HEK293 (cell line): Measurements from ENCODE around the gene SNHG17.

Experiments
- CTCF ChIA-PET: fragments of 350-600 bp; formaldehyde crosslinking; extraction: SDS; loops from one replicate; lab custom pipeline; 2021; ENCODE audit warnings: antibody characterized with exemption; lab: Yijun Ruan, JAX
- POLR2A ChIA-PET: fragments of 300-600 bp; formaldehyde crosslinking; extraction: SDS; loops from one replicate; lab custom pipeline; 2020; ENCODE audit warnings: antibody characterized with exemption, inconsistent platforms; lab: Yijun Ruan, JAX
- H3K27ac ChIP-seq: fragments of 200-500 bp; sonication (Bioruptor generic); 2 replicates; pipeline ENCODE4 v1.5.1; 2014; ENCODE audit warnings: low read depth, low read length, control low read depth, inconsistent platforms; ENCODE audit errors: extremely low read depth
- H3K36me3 ChIP-seq, 2 experiments: fragments of 200-500 bp in 1 of 2; sonication (Bioruptor generic) in 1 of 2; 1 replicate in 1 of 2; 2 replicates in 1 of 2; pipeline ENCODE4 v1.5.1; 2014 to 2017; ENCODE audit warnings: inconsistent platforms in 2 of 2, low read length in 2 of 2; ENCODE audit not compliant: control insufficient read depth in 2 of 2, insufficient read depth in 1 of 2
- H3K4me1 ChIP-seq: fragments of 200-500 bp; sonication (Bioruptor generic); 2 replicates; pipeline ENCODE4 v1.5.1; 2014; ENCODE audit warnings: mild to moderate bottlenecking, low read length, inconsistent platforms; ENCODE audit not compliant: control insufficient read depth, insufficient read depth
- H3K4me3 ChIP-seq: 2 replicates; pipeline ENCODE4 v1.5.1; 2011; ENCODE audit warnings: low read depth, mild to moderate bottlenecking, control low read depth, low read length, moderate library complexity
- H3K9me3 ChIP-seq: fragments of 200-500 bp; sonication (Bioruptor generic); 2 replicates; pipeline ENCODE4 v1.5.1; 2014; ENCODE audit warnings: low read depth, low read length, inconsistent platforms; ENCODE audit not compliant: control insufficient read depth, insufficient read depth
- GLI2 ChIP-seq: fragments of 450-650 bp; formaldehyde crosslinking; IDR thresholded peaks from 2 replicates; pipeline ENCODE4; 2017; ENCODE audit warnings: missing biosample characterization, missing genetic modification characterization, low read depth, borderline replicate concordance
- SP3 ChIP-seq: fragments of 450-650 bp; formaldehyde crosslinking; IDR thresholded peaks from 2 replicates; pipeline ENCODE4 v1.5.1; 2016; ENCODE audit warnings: missing biosample characterization, missing genetic modification characterization
- ZBTB1 ChIP-seq: fragments of 450-650 bp; formaldehyde crosslinking; IDR thresholded peaks from 2 replicates; pipeline ENCODE4 v1.5.1; 2016; ENCODE audit warnings: missing biosample characterization, missing genetic modification characterization
- ZBTB8A ChIP-seq: fragments of 450-650 bp; formaldehyde crosslinking; IDR thresholded peaks from 2 replicates; pipeline ENCODE4 v1.5.1; 2016; ENCODE audit warnings: missing biosample characterization, missing genetic modification characterization
- ZNF138 ChIP-seq: fragments of 450-650 bp; formaldehyde crosslinking; IDR thresholded peaks from 2 replicates; pipeline ENCODE4 v1.5.1; 2016; ENCODE audit warnings: missing biosample characterization, missing genetic modification characterization, borderline replicate concordance
- ZNF157 ChIP-seq: fragments of 450-650 bp; formaldehyde crosslinking; IDR thresholded peaks from 2 replicates; pipeline ENCODE4 v1.5.1; 2016; ENCODE audit warnings: missing biosample characterization, missing genetic modification characterization
- ZNF184 ChIP-seq: fragments of 450-650 bp; IDR thresholded peaks from 2 replicates; pipeline ENCODE4 v1.5.1; 2018; ENCODE audit warnings: missing biosample characterization, mild to moderate bottlenecking, missing genetic modification characterization
- ZNF274 ChIP-seq, 2 experiments: fragments of 200-500 bp in 1 of 2; fragments of 450-650 bp in 1 of 2; sonication (Bioruptor generic) in 1 of 2; formaldehyde crosslinking in 1 of 2; IDR thresholded peaks; 2 replicates each; pipeline versions ENCODE4 v1.5.1 to v1.6.1; 2014 to 2016; ENCODE audit warnings: borderline replicate concordance in 1 of 2, inconsistent platforms in 1 of 2, low read length in 1 of 2, missing biosample characterization in 1 of 2, missing genetic modification characterization in 1 of 2
- ZNF416 ChIP-seq: fragments of 450-650 bp; formaldehyde crosslinking; IDR thresholded peaks from 2 replicates; pipeline ENCODE4 v1.5.1; 2016; ENCODE audit warnings: missing biosample characterization, missing genetic modification characterization
- ZNF544 ChIP-seq: fragments of 450-650 bp; formaldehyde crosslinking; IDR thresholded peaks from 2 replicates; pipeline ENCODE4 v1.5.0; 2017; ENCODE audit warnings: missing biosample characterization, missing genetic modification characterization
- ZNF558 ChIP-seq: fragments of 450-650 bp; formaldehyde crosslinking; IDR thresholded peaks from 2 replicates; pipeline ENCODE4 v1.5.1; 2016; ENCODE audit warnings: missing biosample characterization, missing genetic modification characterization
- ZNF560 ChIP-seq: fragments of 450-650 bp; formaldehyde crosslinking; IDR thresholded peaks from 2 replicates; pipeline ENCODE4 v1.5.1; 2017; ENCODE audit warnings: missing biosample characterization, missing genetic modification characterization, borderline replicate concordance
- ZNF658 ChIP-seq: fragments of 450-650 bp; formaldehyde crosslinking; IDR thresholded peaks from 2 replicates; pipeline ENCODE4; 2016; ENCODE audit warnings: missing biosample characterization, missing genetic modification characterization
- ZNF768 ChIP-seq: fragments of 450-650 bp; formaldehyde crosslinking; IDR thresholded peaks from 2 replicates; pipeline ENCODE4 v1.5.1; 2018; ENCODE audit warnings: missing biosample characterization, mild to moderate bottlenecking, missing genetic modification characterization
- ZNF785 ChIP-seq: fragments of 450-650 bp; formaldehyde crosslinking; IDR thresholded peaks from 2 replicates; pipeline ENCODE4 v1.5.1; 2016; ENCODE audit warnings: missing biosample characterization, missing genetic modification characterization
- ZNF837 ChIP-seq: fragments of 450-650 bp; formaldehyde crosslinking; IDR thresholded peaks from 2 replicates; pipeline ENCODE4 v1.5.1; 2016; ENCODE audit warnings: missing biosample characterization, missing genetic modification characterization
- ZSCAN23 ChIP-seq: fragments of 450-650 bp; formaldehyde crosslinking; IDR thresholded peaks from 2 replicates; pipeline ENCODE4 v1.5.1; 2016; ENCODE audit warnings: missing biosample characterization, missing genetic modification characterization
- ZSCAN30 ChIP-seq: fragments of 450-650 bp; IDR thresholded peaks from 2 replicates; pipeline ENCODE4 v1.5.1; 2018; ENCODE audit warnings: missing biosample characterization, mild to moderate bottlenecking, missing genetic modification characterization, moderate library complexity
- TF ChIP-seq, protein P1 (sequence below): fragments of 450-650 bp; formaldehyde crosslinking; IDR thresholded peaks from 2 replicates; pipeline ENCODE4 v1.5.1; 2016; ENCODE audit warnings: missing biosample characterization, missing genetic modification characterization
- TF ChIP-seq, protein P2 (sequence below): IDR thresholded peaks from 2 replicates; pipeline ENCODE4 v1.6.1; 2011; ENCODE audit warnings: mild to moderate bottlenecking, low read depth, low read length, borderline replicate concordance
- TF ChIP-seq, protein P3 (sequence below): fragments of 450-650 bp; formaldehyde crosslinking; IDR thresholded peaks from 2 replicates; pipeline ENCODE4 v1.5.1; 2017; ENCODE audit warnings: missing biosample characterization, missing genetic modification characterization
- TF ChIP-seq, protein P4 (sequence below): fragments of 450-650 bp; formaldehyde crosslinking; IDR thresholded peaks from 2 replicates; pipeline ENCODE4; 2016; ENCODE audit warnings: missing biosample characterization, missing genetic modification characterization
- TF ChIP-seq, protein P5 (sequence below): fragments of 450-650 bp; formaldehyde crosslinking; conservative IDR thresholded peaks from 2 replicates; pipeline ENCODE4 v1.5.1; 2016; ENCODE audit warnings: low read depth, missing biosample characterization, missing genetic modification characterization
- TF ChIP-seq, protein P6 (sequence below): fragments of 450-650 bp; formaldehyde crosslinking; IDR thresholded peaks from 2 replicates; pipeline ENCODE4 v1.5.1; 2016; ENCODE audit warnings: missing biosample characterization, missing genetic modification characterization

SNHG17 gene

DNA sequence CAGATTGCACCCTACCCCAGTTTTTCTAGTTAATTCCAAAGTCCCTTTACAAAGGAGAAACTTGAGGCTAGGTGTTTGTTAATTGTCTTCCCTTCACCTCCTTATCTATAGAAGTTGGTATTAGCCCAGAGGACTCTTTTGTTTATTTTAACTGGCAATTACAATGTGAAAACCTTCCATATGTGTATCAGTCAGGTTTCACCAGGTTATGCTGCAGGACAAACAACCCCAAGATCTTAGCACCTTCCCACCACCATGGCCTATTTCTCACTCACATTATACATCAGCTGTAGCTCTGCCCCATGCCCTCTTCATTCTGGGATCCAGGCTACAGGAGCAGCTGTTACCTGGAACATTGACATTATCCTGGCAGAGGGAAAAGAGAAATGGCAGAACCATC lies 31.1 kb downstream of the SNHG17 start:
- H3K4me1 ChIP-seq, result no peaks in the 10 kb centered on the region
- no peak overlapping the region for H3K4me3 ChIP-seq
- H3K9me3 ChIP-seq, result no peaks in the 10 kb centered on the region
- POLR2A ChIA-PET, result no interaction called here
- no peak for TF ChIP-seq ZBTB8A
- TF ChIP-seq, protein P1, sequence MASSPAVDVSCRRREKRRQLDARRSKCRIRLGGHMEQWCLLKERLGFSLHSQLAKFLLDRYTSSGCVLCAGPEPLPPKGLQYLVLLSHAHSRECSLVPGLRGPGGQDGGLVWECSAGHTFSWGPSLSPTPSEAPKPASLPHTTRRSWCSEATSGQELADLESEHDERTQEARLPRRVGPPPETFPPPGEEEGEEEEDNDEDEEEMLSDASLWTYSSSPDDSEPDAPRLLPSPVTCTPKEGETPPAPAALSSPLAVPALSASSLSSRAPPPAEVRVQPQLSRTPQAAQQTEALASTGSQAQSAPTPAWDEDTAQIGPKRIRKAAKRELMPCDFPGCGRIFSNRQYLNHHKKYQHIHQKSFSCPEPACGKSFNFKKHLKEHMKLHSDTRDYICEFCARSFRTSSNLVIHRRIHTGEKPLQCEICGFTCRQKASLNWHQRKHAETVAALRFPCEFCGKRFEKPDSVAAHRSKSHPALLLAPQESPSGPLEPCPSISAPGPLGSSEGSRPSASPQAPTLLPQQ, result no peak
- no peak for TF ChIP-seq ZNF274 (IDR thresholded peaks at IDR 0.05; ENCODE audit: low read length)
- no peak for TF ChIP-seq ZNF274 (tag by site-specific recombination; IDR thresholded peaks at IDR 0.05; ENCODE audit: borderline replicate concordance)
- no peak for TF ChIP-seq ZNF416
- no peak for TF ChIP-seq ZNF544 (tag by site-specific recombination)
- TF ChIP-seq ZNF768 (tag by site-specific recombination), result no peak
- no peak for TF ChIP-seq ZNF184 (tag by site-specific recombination)
- TF ChIP-seq ZNF157 (tag by site-specific recombination), result no peak
- TF ChIP-seq, protein P2, sequence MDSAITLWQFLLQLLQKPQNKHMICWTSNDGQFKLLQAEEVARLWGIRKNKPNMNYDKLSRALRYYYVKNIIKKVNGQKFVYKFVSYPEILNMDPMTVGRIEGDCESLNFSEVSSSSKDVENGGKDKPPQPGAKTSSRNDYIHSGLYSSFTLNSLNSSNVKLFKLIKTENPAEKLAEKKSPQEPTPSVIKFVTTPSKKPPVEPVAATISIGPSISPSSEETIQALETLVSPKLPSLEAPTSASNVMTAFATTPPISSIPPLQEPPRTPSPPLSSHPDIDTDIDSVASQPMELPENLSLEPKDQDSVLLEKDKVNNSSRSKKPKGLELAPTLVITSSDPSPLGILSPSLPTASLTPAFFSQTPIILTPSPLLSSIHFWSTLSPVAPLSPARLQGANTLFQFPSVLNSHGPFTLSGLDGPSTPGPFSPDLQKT, result no peak
- TF ChIP-seq ZNF560 (tag by site-specific recombination), result no peak
- TF ChIP-seq ZNF138 (tag by site-specific recombination), result no peak
- no peak for TF ChIP-seq ZNF837 (tag by site-specific recombination)
- no peak for TF ChIP-seq ZNF785 (tag by site-specific recombination)
- no peak for TF ChIP-seq GLI2
- TF ChIP-seq ZBTB1 (tag by site-specific recombination), result no peak
- TF ChIP-seq, protein P3, sequence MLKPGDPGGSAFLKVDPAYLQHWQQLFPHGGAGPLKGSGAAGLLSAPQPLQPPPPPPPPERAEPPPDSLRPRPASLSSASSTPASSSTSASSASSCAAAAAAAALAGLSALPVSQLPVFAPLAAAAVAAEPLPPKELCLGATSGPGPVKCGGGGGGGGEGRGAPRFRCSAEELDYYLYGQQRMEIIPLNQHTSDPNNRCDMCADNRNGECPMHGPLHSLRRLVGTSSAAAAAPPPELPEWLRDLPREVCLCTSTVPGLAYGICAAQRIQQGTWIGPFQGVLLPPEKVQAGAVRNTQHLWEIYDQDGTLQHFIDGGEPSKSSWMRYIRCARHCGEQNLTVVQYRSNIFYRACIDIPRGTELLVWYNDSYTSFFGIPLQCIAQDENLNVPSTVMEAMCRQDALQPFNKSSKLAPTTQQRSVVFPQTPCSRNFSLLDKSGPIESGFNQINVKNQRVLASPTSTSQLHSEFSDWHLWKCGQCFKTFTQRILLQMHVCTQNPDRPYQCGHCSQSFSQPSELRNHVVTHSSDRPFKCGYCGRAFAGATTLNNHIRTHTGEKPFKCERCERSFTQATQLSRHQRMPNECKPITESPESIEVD (tag by site-specific recombination), result no peak
- H3K27ac ChIP-seq, result no peak overlapping the region
- no peaks in the 10 kb centered on the region for H3K36me3 ChIP-seq
- CTCF ChIA-PET, result no interaction called here

DNA sequence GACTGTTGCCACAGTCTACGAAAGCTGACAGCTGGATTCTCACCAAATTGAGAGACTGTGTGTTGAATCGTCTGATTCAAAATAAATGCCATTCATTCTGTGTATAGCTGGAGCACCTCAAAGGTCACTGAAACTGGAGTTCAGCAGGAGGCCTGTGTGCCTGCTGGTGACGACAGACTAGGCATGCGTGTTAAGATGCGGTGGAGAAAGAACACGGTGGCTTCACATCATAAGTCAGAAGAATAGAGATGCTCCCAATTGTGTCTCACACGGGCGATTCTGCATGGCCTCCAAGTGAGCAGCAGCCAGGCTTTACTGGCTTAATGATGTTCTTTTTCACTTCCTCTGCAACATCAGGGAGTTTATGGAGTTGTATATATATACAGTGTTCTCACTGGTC lies 32.3 kb downstream of the SNHG17 start:
- H3K9me3 ChIP-seq, result no peaks in the 10 kb centered on the region
- H3K36me3 ChIP-seq, result no peaks in the 10 kb centered on the region
- no peaks in the 10 kb centered on the region for H3K4me1 ChIP-seq
- H3K4me3 ChIP-seq, result no peak overlapping the region
- no peak overlapping the region for H3K27ac ChIP-seq
- ChIA-PET POLR2A (no interaction called here), CTCF (no interaction called here)
- TF ChIP-seq, protein P4, sequence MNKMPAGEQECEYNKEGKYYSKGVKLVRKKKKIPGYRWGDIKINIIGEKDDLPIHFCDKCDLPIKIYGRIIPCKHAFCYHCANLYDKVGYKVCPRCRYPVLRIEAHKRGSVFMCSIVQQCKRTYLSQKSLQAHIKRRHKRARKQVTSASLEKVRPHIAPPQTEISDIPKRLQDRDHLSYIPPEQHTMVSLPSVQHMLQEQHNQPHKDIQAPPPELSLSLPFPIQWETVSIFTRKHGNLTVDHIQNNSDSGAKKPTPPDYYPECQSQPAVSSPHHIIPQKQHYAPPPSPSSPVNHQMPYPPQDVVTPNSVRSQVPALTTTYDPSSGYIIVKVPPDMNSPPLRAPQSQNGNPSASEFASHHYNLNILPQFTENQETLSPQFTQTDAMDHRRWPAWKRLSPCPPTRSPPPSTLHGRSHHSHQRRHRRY, result no peak
- TF ChIP-seq, protein P5, sequence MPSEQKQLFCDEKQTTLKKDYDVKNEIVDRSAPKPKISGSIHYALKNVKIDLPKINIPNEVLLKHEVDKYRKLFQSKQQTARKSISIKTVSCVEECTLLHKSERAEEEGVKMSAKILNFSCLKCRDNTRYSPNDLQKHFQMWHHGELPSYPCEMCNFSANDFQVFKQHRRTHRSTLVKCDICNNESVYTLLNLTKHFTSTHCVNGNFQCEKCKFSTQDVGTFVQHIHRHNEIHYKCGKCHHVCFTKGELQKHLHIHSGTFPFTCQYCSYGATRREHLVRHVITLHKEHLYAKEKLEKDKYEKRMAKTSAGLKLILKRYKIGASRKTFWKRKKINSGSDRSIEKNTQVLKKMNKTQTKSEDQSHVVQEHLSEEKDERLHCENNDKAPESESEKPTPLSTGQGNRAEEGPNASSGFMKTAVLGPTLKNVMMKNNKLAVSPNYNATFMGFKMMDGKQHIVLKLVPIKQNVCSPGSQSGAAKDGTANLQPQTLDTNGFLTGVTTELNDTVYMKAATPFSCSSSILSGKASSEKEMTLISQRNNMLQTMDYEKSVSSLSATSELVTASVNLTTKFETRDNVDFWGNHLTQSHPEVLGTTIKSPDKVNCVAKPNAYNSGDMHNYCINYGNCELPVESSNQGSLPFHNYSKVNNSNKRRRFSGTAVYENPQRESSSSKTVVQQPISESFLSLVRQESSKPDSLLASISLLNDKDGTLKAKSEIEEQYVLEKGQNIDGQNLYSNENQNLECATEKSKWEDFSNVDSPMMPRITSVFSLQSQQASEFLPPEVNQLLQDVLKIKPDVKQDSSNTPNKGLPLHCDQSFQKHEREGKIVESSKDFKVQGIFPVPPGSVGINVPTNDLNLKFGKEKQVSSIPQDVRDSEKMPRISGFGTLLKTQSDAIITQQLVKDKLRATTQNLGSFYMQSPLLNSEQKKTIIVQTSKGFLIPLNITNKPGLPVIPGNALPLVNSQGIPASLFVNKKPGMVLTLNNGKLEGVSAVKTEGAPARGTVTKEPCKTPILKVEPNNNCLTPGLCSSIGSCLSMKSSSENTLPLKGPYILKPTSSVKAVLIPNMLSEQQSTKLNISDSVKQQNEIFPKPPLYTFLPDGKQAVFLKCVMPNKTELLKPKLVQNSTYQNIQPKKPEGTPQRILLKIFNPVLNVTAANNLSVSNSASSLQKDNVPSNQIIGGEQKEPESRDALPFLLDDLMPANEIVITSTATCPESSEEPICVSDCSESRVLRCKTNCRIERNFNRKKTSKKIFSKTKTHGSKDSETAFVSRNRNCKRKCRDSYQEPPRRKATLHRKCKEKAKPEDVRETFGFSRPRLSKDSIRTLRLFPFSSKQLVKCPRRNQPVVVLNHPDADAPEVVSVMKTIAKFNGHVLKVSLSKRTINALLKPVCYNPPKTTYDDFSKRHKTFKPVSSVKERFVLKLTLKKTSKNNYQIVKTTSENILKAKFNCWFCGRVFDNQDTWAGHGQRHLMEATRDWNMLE (tag by site-specific recombination), result no peak
- TF ChIP-seq ZSCAN23 (no peak), ZSCAN30 (tag by site-specific recombination) (no peak), ZNF658 (no peak), ZNF558 (tag by site-specific recombination) (no peak), SP3 (no peak)
- TF ChIP-seq, protein P6, sequence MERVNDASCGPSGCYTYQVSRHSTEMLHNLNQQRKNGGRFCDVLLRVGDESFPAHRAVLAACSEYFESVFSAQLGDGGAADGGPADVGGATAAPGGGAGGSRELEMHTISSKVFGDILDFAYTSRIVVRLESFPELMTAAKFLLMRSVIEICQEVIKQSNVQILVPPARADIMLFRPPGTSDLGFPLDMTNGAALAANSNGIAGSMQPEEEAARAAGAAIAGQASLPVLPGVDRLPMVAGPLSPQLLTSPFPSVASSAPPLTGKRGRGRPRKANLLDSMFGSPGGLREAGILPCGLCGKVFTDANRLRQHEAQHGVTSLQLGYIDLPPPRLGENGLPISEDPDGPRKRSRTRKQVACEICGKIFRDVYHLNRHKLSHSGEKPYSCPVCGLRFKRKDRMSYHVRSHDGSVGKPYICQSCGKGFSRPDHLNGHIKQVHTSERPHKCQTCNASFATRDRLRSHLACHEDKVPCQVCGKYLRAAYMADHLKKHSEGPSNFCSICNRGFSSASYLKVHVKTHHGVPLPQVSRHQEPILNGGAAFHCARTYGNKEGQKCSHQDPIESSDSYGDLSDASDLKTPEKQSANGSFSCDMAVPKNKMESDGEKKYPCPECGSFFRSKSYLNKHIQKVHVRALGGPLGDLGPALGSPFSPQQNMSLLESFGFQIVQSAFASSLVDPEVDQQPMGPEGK (tag by site-specific recombination), result no peak
